ENCODE data around the gene DCANP1. TPM values are rescaled to one million over a fixed set of nuclear protein-coding genes. Genes with fewer than 3 reads are reported as not detected.
A peak's percentile ranks its signal among the peaks of the same experiment; 100 is the strongest.

DCANP1 gene
- total and polyA plus RNA-seq, 2 of the 13 experiments (the other 11 are each of a cell fraction or from before 2014, with no cell fraction given), result not detected

- no peak for TF ChIP-seq IKZF1 (IDR thresholded peaks at IDR 0.05)
- peak; percentile 72; the same call in 1 of the 2 replicates for TF ChIP-seq MIXL1 (CRISPR knock-in tag; IDR thresholded peaks at IDR 0.05)
- TF ChIP-seq, protein P1, sequence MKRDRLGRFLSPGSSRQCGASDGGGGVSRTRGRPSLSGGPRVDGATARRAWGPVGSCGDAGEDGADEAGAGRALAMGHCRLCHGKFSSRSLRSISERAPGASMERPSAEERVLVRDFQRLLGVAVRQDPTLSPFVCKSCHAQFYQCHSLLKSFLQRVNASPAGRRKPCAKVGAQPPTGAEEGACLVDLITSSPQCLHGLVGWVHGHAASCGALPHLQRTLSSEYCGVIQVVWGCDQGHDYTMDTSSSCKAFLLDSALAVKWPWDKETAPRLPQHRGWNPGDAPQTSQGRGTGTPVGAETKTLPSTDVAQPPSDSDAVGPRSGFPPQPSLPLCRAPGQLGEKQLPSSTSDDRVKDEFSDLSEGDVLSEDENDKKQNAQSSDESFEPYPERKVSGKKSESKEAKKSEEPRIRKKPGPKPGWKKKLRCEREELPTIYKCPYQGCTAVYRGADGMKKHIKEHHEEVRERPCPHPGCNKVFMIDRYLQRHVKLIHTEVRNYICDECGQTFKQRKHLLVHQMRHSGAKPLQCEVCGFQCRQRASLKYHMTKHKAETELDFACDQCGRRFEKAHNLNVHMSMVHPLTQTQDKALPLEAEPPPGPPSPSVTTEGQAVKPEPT (CRISPR knock-in tag; IDR thresholded peaks at IDR 0.05; ENCODE audit: low read depth), result no peak
- no peak for TF ChIP-seq MTF2 (CRISPR knock-in tag; IDR thresholded peaks at IDR 0.05; ENCODE audit: borderline replicate concordance)
- no peak for TF ChIP-seq LBX2 (CRISPR knock-in tag; IDR thresholded peaks at IDR 0.05; ENCODE audit: borderline replicate concordance)
- TF ChIP-seq PHF8 (CRISPR knock-in tag; IDR thresholded peaks at IDR 0.05), result 0 out of 2 replicates have a peak, but pooled peaks have one; percentile 31
- TF ChIP-seq POLR2AphosphoS5 (IDR thresholded peaks at IDR 0.05; ENCODE audit: low read depth, low read length), result no peak
- no peak for TF ChIP-seq KLF15 (CRISPR knock-in tag; IDR thresholded peaks at IDR 0.05; ENCODE audit: borderline replicate concordance)
- no peak for TF ChIP-seq ZNF589 (CRISPR knock-in tag; conservative IDR thresholded peaks at IDR 0.05)
- TF ChIP-seq ZNF256 (CRISPR knock-in tag; conservative IDR thresholded peaks at IDR 0.05), result no peak
- TF ChIP-seq ZNF567 (CRISPR knock-in tag; IDR thresholded peaks at IDR 0.05; ENCODE audit: borderline replicate concordance), result no peak
- TF ChIP-seq, protein P2, sequence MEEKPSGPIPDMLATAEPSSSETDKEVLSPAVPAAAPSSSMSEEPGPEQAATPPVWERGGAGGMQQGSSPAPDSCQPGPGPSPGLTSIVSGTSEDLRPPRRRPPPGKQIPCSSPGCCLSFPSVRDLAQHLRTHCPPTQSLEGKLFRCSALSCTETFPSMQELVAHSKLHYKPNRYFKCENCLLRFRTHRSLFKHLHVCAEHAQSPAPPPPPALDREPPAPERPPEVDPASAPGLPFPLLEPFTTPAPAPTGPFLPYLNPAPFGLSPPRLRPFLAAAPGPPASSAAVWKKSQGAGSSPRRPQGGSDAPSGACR (CRISPR knock-in tag; IDR thresholded peaks at IDR 0.05), result 0 out of 2 replicates have a peak, but pooled peaks have one; percentile 52
- TF ChIP-seq STAT5B (CRISPR knock-in tag; IDR thresholded peaks at IDR 0.05), result no peak
- no peak for TF ChIP-seq NFAT5 (CRISPR knock-in tag; IDR thresholded peaks at IDR 0.05)
- TF ChIP-seq ARHGAP35 (CRISPR knock-in tag; IDR thresholded peaks at IDR 0.05; ENCODE audit: borderline replicate concordance), result no peak
- TF ChIP-seq SNAI1 (CRISPR knock-in tag; IDR thresholded peaks at IDR 0.05; ENCODE audit: borderline replicate concordance), result no peak
- no peak for TF ChIP-seq HES4 (CRISPR knock-in tag; IDR thresholded peaks at IDR 0.05; ENCODE audit: borderline replicate concordance)
- TF ChIP-seq ZNF75D (CRISPR knock-in tag; IDR thresholded peaks at IDR 0.05; ENCODE audit: borderline replicate concordance), result no peak
- no peak for TF ChIP-seq PHF5A (CRISPR knock-in tag; IDR thresholded peaks at IDR 0.05; ENCODE audit: low read depth, unreplicated experiment)
- peak; percentile 45; the same call in 1 of the 2 replicates for TF ChIP-seq ZNF563 (CRISPR knock-in tag; IDR thresholded peaks at IDR 0.05)
- no peak for TF ChIP-seq CBX2 (IDR thresholded peaks at IDR 0.05; ENCODE audit: low read depth, low read length)
- no peak for TF ChIP-seq CBX2 (CRISPR knock-in tag; IDR thresholded peaks at IDR 0.05; ENCODE audit: low read depth)
- TF ChIP-seq ZNF569 (CRISPR knock-in tag; IDR thresholded peaks at IDR 0.05; ENCODE audit: borderline replicate concordance), result no peak
- peak; percentile 82; the same call in 1 of the 2 replicates for TF ChIP-seq KDM1A (CRISPR knock-in tag; IDR thresholded peaks at IDR 0.05)
These were observed 35.3 kb upstream of the DCANP1 start (continued) for GRCh38 chr5:135482381-135482933.

Measured in HepG2 (cell line).